GM21423 (cell line): ENCODE measurements around the gene FOXN3.
"Not testable (repeated sequence)": the region's sequence is repeated elsewhere in the genome, so short reads cannot be mapped to it uniquely, and the experiment has no call there.

Experiments used
- ATAC-seq: cut with Tn5 transposase; IDR thresholded peaks from one replicate; pipeline ENCODE4 v1.9.1; 2021; ENCODE audit warnings: mild to moderate bottlenecking, moderate library complexity; ENCODE audit not compliant: unreplicated experiment

Gene FOXN3

DNA sequence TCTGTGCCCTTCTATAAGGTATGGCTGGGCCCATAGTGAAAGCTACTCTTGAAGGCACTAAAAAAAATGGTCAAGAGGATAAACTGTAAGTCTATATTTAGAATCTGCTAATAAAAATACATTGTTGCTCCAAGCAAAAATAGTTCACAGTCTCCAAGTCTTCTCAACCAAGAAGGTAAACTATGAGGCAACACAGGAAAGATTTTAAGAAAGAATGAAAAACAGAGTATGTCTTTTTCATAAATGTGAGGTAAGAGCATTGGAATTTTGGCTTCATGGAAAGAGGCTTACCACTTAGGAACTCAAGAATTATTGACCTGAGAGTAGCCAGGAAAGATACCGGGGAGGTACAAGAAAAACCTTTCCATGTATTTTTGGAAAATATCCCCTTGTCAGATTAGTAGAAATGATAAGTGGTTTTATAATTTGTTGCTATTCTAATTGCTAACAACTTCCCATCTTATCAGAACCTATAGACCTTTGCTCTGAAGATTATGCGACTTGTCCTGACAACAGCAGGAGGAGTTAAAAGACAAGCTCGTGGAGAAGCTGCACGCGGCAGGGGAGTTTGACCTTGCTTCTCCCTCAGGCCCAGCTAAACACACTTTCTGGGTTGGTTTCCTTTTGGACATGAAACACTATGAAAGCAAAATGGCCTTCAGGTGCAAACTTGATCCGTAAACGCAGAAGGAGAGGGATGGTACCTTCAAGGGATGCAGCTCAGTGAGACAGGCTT lies 238.1 kb downstream of the FOXN3 start:
- no peak for ATAC-seq

DNA sequence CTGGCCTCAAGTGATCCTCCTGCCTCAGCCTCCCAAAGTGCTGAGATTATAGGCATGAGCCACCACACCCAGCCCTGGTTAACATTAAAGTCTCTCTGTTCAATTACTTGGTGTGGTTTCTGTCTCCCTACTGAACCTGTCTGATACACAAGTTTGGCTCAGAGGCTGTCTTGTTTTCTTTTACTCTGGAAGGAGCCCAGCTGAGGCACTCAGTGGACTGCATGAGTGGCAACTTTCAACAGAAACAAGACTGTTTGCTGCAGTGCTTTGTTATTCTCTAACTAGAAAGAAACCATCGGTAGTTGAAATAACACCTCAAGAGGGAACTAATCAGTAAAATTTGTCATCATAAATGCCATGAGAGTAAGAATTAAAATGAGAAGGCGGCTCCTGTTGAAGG lies 238.7 kb downstream of the FOXN3 start:
- no peak for ATAC-seq

DNA sequence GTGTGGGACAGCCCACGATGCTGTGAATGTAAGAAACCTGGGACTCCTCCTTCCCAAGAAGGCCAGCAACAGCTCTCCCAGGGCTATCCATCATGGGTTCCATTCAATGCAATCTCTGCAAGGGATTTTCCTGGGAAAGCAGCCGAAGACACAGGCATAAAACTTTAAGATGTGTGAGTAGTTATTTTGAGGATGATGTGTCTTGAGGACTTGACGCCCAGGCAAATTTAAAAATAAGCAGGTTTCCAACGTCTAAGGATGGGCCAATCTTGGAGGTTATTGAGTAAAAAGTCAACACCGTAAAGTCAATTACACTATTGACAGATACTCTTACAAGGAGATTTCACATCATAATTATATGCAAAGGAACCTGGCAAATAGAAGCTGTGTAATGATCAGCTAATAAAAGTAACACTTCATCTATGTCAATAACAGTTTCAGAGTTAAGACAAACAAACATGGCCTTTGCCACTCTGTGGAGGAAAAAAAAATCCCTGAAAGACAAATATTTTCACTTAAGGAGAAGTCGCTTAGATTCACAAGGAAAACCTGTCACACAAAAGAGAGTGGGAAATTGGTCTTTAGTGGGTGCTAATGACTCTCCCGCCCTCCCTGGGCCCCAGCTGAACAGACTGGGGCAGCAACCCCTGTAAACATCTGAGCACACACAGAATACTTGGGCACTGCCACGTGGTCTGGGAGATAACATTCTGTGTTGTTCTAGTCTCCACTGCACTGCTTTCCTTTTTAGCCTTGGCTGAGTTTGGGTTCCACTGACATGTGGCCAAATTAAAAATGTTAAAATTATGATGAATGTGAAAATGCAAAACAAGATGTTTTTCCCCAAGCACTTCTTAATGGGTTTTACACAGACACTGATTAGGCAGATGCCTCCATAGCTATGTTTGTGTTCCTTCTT lies 240.9 kb downstream of the FOXN3 start:
- ATAC-seq = no peak

DNA sequence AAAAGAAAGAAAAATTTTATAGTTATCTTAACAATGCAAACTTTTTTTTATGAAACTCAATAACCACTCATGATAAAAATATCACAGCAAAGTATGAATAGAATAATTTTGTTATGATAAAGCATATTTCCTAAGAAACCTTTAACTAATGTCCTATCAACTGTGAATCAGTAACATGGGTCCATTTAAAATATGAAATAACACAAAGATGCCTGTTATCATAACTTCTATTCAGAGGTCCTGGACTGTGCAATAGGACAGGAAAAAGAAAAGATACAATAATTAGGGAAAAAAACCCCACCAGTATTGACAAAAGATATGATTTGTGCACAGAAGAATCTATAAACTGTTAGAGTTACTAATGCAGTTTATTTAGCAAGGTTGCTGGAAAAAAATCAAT lies 245.4 kb downstream of the FOXN3 start:
- no peak for ATAC-seq

DNA sequence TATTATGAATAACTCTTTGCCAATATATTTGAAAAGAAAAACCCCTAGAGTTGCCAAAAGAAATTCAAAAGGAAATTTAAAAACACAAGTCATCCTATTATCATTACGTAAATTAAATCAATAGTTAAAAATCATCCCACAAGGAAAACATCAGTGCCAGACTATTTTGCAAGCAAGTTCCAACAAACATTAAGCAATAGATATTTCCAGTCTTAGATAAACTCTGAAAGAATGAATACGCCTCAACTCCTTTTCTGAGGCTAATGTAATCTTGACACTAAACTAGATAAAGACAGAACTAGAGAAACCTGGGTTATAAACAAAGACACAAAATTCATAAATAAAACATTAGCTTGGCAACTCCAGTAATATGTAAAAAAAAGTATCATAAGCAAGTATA lies 245.9 kb downstream of the FOXN3 start:
- no peak for ATAC-seq

DNA sequence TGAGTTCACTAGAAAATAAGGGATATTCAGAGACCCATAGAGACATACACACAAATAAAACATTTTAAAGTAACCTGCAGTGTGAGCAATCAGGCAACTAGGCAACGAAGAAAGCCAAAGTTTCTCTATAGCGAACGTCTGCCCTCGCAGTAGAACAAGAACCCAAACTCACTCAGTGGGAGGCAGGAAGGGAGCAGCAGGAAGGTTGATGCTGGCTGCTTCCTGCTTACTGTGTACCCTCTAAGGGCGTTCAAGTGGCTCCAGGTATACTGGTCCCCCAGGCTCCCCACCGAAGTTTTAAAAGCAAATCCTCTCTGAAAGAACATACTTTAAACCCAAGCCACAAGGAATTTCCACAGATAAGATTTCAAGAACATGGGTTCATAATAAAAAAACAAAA lies 249.3 kb downstream of the FOXN3 start:
- no peak for ATAC-seq

DNA sequence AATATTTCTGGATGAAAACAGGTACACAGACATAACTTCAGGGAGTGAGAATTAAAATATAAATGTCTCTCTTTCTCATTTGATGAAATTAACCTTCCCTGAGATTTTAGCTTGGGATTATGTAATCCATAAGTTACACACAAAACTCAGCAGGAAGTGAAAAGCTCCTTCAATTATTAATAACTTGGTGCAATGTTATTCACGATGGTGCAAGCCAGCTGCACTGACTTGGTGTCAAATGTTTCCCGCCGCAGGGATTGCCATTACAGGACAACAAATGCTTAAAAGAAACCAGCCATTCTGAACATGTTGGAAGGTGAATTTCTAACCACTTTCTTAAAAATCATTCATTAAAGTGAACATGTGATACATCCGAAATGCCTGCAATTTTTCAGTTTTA lies 250.4 kb downstream of the FOXN3 start:
- no peak for ATAC-seq

DNA sequence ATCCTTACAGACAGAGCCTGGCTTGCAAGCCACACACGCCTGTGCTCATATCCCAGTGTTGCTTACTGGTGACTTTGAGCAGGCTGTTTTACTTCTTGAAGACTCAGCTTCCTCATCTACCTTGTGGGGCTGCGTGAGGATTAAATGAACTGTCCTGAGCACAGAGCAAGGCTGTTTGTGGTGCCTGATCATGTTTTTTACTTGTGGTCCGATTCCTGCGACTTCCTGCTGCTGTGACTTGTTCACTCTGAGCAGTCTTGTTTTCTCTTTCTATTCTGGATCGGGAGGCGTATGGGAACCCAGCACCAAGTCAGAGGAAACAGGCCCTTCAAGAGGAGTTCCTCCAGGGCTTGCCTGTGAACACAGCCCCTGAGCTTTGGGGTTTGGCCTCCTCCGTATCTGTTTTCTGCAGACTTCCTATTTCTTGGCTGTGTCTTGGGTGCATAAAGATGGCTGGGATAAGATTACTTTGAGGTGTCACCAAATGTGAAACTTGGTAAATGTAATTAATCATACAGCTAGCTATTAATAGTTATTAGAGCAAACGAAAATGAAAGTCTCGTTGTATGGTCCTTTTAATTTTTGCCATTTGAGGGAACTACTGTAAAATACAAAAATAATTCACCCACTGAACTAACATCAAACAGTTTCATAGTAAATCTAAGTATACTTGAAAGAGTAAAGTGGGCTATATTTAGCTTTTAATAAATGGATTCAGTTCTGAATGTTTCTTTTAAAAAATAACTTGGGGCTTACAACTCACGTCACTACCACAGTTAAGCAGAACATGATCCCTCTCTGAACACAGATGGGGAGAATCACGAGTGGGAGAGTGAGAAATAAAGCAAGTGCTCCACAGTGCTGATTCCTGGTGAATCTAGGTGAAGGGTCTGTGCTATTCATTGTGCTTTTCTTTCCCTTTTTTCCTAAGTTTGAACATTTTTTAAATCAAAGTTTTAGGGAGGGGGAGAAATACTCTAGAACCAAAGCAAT lies 251.5 kb downstream of the FOXN3 start:
- peak; percentile 57 for ATAC-seq

DNA sequence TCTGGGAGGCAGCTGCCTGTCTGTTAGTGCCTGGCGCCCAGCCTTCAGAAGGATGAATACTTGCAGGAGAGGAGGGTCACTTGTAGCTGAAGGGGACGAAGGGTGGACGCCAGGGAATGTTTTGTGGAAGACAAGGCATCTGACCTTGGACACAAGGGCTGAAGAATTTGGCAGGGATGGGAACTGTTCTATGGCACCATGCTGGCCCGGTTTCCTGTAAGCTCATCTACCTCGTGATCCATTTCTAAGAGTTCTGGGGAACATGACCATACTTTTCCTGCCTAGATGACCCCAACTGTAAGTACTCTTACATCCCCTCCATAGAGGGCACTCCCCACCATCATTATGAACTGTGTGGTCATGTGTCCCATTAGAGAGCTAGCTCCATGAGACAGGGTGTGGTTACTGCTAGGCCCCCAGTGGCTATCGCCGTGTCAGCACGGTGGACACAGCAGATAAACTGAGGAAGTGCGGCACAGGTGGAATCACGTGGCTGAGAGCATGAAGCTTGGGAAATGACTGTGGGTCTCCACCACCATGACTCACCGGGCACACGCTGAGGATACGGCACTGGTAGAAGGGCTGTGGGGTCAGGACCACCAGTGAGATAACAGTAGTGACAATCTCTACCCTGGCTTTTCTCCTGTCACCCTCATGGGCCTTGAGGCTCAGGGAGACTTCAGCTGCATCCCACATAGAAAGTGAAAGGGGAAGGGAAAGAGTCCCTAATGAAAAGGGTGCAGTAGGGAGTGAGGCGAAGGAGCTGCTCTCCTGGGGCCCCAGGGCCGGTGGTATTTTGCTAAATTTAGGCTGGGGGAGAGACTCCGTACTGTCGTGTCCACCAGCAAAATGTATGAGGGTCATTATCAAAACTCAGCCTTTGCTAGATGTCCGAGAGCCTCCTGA lies 252.6 kb downstream of the FOXN3 start:
- ATAC-seq = peak; percentile 28

DNA sequence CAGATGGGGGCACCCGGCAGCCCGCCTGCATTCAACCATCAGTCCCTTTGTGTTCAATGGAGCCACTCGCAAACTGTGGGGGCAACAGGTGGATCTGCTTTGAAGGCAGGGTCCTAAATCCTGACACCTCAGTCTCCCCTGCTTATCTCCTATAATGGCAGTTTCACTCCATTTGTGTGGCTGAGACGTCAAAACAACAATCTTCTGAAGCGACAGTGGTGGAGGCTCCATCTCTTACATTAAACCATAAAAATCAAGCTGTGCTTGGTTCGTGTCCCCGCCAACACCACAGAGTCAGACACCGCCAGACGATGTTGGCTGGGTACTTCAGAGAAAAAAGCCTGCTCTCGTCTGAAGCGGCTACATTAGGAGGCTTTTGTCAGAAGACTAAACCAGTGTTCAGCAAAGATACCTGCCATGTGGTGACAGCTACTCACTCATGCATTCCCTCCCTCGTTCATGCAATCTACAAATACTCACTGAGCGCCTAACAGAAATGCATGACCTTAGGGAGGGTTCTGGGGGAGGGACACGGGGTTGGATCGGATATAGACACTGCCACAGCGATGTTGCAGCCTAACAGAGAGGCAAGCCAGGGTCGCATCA lies 253.9 kb downstream of the FOXN3 start:
- ATAC-seq = no peak

DNA sequence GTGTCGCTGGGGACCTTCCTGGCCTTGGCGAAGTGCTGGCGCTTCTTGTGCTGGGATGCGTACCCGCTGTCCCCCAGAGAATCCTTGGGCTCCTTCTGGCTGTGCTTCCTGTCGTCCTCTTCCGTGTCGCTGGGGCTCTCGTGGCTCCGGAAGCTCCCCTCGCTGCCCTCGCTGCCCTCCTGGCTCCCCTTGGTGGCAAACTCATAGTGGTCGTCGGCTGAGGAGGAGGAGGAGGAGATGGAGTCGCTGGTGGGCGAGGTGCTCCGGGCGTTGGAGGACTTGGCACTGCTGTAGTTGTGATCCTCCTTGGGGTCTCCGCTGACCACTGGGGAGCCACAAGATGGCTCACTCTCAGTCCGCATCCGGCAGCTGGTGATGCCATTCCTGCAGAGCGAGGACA lies 254.4 kb downstream of the FOXN3 start:
- no peak for ATAC-seq

DNA sequence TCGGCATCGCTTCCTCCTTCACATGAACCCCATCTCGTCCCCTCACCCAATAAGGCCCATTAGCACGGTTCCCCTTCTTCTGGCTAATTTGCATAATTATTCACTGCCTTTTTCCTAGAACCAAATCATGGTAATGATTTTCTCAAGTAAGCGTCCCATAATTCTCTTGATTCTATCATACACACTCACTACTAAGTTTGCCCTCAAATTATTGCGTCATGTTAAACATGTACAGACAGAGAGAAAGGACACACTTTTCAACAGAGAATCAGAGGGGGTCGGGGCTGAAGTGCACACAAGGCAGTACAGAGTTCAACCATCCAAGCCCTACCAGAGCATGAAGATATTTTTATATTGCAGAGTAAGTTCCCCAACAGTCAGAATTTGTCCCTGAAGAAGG lies 256.6 kb downstream of the FOXN3 start:
- no peak for ATAC-seq

DNA sequence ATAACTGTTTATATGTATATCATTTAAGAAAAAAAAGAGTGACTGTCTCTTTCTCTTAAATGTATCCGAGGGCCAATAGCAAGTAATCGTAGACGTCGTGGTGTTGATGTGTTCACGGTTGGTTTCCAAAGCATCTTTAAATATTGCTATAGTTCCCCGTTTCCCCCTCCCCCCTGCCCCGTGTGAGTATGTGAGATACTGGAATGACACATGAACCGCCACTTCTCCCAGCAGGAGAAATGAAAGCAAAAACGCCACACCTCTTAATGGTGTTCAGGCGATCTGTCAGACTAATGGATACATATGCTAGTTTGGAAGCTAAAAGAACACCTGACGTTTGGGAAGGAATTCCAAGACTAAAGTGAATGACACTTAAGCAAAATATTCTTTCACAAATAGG lies 258.3 kb downstream of the FOXN3 start:
- no peak for ATAC-seq

DNA sequence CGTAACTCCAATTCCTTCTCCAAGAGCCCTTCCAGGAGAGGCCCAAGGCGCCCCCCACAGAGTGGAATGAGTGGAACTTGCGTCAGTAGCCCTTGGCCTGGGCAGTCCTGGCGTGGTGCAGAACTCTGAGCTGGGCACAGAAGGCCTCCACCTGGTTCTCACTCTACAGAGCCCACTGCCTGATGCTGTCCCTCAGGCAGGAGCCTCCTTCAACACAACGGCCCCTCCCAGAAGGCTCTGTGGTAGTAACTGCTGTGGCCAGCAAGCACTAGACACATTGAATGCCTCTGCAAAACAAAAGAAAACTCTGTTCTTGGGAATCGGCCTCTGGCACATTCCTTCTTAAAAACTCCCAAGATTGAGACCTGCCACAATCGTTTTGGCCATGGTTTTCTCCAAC lies 258.9 kb downstream of the FOXN3 start:
- not testable (repeated sequence) for ATAC-seq

DNA sequence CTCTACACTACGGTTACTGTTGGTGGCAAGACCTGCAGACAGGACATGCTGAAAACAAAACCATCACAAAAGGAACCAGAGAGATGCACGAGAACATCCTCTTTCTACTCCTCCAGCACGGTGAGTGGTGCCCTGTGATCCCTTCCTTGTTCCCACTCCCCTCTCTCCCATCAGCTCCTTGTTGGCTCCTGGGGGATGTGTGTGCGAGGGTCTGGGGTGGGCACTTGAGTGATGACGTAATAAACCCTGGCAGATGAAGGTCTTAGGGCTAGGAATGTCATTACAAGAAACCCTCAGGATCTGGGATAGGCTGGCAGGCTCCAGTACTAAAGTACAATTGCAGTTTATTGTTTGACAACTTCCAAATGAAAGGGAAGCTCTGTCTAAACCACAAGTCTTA lies 261.5 kb downstream of the FOXN3 start:
- no peak for ATAC-seq

DNA sequence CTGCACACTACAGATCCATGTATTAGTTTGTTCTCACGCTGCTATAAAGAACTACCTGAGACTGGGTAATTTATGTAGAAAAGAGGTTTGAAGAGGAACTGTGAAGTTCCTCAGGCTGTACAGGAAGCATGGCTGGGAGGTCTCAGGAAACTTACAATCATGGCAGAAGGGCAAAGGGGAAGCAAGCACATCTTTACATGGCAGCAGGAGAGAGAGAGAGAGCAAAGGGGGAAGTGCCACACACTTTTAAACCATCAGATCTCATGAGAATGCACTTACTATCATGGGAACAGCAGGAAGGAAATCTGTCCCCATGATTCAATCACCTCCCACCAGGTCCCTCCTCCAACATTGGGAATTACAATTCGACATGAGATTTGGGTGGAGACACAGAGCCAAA lies 265.3 kb downstream of the FOXN3 start:
- not testable (repeated sequence) for ATAC-seq

DNA sequence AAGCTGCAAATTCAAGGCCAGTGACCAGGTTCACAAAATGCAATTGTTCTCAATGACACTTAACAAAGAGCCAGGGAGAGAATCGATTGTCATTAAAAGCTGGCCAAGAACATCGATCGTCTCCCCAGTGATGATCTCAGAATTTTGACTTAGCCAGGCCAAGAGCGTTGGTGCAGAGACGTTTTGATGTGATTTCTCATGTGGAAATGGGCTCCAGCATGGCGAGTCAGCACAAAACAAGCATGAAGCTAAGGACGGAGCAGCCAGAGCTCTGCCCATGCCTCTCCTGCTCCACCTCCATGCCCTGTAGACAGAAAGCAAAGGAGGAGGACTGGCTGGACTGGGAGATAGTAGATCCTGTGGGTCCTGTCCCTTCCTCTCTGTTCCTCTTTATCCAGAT lies 270.8 kb downstream of the FOXN3 start:
- no peak for ATAC-seq

DNA sequence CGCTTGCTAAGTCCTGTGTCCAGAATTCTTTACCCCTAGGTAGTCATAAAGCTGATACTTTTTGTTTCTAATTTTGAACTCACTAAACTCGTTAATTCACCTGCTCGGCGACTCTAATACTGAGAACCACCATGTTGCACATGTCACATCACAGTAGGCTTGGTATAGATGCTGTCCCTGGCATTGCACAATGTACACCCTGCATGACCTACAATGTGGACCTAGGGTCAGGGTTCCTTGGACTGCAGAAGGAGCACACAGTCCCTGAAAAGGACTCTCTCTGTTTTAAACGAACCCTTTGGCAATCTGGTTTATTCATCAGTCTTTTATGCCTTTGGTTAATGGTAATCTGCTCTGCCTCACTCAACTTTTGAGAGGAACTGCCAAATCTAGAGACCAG lies 272.4 kb downstream of the FOXN3 start:
- ATAC-seq = no peak

DNA sequence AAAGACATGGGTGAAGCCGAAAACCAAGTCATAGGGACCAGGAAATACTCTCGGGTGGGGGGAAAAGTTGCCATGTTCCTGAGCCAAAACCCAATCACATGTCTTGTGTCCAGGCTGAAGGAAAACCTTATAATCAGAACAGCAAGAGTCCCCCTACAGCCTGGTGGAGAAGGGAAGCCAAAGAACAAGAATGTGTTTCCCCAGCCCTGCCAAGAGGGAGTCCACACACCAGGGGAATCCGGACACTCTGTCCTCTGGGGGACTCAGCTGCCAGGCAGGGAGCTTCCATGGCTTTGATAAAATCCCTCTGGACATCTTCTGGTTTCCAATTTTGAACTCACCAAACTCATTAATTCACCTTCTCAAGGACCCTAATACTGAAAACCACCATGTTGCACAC lies 273.0 kb downstream of the FOXN3 start:
- no peak for ATAC-seq

DNA sequence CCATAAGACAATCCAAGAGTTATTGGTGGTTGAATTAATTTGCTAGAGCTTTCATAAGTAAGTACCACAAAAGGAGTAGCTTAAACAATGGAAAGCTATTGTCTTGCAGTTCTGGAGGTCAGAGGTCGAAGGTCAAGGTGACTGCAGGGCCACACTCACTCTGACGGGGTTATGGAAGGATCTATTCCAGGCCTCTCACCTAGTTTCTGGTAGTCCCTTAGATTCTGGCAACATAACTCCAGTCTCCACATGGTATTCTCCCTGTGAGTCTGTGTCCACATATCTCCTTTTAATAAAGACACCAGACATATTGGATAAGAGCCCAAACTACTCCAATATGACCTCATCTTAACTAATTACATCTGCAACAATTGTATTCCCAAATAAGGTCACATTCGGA lies 273.4 kb downstream of the FOXN3 start:
- no peak for ATAC-seq
